ENCODE measurements around the gene CDH15.

DNA sequence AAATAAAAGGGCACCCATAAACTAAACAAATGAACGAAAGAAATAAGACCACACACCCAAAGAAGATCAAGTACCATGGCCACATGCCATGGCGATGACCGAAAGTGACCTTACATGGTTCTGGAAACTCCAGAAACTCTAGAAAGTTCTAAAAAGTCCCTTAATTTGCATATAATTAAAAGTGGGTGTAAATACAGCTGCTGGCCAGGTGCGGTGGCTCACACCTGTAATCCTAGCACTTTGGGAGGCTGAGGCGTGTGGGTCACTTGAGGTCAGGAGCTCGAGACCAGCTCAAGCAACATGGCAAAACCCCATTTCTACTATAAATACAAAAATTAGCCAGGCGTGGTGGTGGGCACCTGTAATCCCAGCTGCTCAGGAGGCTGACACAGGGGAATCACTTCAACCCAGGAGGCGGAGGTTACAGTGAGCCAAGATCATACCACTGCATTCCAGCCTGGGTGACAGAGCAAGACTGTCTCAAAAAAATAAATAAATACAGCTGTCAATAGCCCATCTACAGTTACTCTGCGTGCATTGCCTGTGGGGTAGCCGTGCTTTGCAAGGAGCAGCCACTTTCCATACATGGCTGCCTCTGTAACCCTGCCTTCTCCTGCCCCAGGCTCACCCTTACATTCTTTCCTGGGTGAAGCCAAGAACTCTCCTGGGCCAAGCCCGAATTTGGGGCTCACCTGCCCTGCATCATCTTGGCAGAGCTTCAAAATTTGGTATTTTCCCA lies 38.8 kb downstream of the CDH15 start:
- TF ChIP-seq CTCF (conservative IDR thresholded peaks at IDR 0.05; ENCODE audit: low read depth, low read length), result no peak
- TF ChIP-seq EZH2 (IDR thresholded peaks at IDR 0.05; ENCODE audit: low read length, unreplicated experiment), result no peak
- TF ChIP-seq EZH2phosphoT487 (IDR thresholded peaks at IDR 0.05; ENCODE audit: borderline replicate concordance, low read length), result no peak
